HG03039 (cell line): ENCODE measurements around the gene NEU3.
"Not testable (repeated sequence)": the region's sequence is repeated elsewhere in the genome, so short reads cannot be mapped to it uniquely, and the experiment has no call there.

ENCODE experiments used
- ATAC-seq: cut with Tn5 transposase; IDR thresholded peaks from one replicate; pipeline ENCODE4 v1.9.1; 2021; ENCODE audit warnings: mild to moderate bottlenecking, moderate library complexity; ENCODE audit not compliant: unreplicated experiment

Gene NEU3

GRCh38 chr11:74984070-74984469, 4.7 kb upstream of the NEU3 start:
- ATAC-seq = no peak

DNA sequence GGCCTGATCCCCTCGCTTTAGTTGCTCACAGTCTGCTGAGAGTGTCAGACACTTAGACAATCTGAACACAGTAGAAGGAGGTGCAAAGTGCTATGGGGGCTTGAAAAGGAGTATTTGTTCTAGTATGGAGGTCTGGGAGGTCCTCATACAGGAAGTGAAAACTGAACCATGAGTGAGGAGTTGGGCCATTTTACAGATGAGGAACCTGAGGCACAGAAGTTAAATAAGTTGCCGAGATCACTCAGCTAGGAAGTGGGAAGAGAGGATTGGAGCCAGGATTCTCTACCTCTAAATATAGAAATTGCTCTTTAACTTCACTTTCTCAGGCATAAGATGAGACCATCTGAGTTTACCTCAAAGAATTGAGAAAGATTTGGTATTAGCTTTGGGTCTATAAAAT, 4.0 kb upstream of the NEU3 start:
- no peak for ATAC-seq

- ATAC-seq = no peak
Observed at GRCh38 chr11:74989260-74989638, 516 bp downstream of the NEU3 start.

DNA sequence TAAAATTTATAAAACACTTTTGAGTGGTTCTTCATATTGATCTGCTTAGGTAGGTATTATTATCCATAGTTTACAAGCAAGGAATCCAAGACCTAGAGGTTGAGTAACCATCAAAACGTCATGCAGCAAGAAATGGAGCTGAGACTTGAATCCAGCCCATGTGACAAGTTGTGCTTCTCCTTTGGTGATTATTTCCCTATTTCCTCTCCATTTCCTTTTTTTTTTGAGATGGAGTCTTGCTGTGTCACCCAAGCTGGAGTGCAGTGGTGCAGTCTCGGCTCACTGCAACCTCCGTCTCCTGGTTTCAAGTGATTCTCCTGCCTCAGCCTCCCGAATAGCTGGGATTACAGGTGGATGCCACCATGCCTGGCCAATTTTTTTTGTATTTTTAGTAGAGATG, 1.4 kb downstream of the NEU3 start:
- not testable (repeated sequence) for ATAC-seq

- no peak for ATAC-seq
Observed at GRCh38 chr11:74990941-74991340, 2.2 kb downstream of the NEU3 start.

DNA sequence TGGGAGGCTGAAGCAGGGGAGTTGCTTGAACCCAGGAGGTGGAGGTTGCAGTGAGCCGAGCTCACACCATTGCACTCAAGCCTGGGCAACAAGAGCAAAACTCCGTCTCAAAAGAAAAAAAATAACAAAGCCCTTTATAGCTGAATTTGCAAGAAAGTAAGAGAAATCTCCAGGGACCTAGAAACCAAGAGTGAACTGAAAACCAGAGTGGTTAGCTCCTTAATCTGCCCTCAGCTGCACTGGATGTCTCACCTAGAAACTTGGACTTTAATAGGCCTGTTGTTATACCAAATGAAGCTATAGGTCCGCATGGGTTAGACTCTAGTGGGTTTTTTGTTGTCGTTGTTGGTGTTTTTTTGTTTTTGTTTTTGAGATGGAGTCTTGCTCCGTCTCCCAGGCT, 4.1 kb downstream of the NEU3 start:
- no peak for ATAC-seq

DNA sequence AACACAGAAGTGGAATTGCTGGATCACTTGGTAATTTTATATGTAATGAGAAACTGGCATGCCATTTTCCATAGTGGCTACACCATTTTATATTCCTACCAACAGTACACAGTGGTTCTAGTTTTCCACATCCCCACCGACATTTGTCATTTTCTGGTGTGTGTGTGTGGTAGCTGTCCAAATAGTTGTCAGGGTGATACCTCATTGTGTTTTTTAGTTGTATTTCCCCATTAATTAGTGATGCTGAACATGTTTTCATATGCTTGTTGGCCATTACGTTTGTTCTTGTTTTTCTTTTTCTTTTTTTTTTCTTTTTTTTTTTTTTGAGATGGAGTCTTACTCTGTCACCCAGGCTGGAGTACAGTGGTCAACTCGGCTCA, 12.2 kb downstream of the NEU3 start:
- ATAC-seq = no peak

- ATAC-seq = no peak
Observed at GRCh38 chr11:75001686-75002085, 13.0 kb downstream of the NEU3 start.

DNA sequence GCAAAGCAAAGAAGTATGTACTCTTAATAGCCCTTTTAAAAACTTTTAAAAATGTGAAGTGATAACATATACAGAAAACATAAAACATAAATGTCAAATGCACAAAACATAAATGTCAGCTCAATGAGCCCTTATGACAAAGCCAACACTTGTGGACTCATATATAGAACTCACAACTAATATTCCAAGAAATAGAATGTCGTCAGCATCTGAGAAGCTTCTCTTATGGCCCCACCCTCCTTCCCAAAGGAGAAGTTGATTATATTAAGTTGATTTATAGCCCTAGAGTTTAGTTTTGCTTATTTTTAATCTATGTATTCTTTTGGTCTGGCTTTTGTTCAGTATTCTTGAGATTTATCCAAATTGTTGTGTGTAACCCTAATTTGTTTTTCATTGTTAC, 13.8 kb downstream of the NEU3 start:
- ATAC-seq = no peak

DNA sequence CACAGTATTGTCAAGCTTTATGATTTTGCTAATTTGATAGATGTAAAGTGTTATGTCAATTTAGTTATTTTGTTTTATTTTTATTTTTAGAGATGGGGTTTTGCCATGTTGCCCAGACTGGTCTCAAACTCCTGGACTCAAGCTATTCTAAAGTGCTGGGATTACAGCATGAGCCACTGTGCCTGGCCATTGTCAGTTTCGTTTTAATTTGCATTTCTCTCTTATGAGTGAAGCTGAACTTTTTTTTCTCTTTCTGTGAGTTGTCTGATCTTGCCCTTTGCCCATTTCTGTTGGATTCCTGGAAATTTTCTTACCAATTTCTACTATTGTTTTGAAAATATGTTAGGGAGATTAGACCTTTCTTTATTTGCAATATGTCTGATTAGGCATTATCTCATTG, 15.5 kb downstream of the NEU3 start:
- no peak for ATAC-seq

DNA sequence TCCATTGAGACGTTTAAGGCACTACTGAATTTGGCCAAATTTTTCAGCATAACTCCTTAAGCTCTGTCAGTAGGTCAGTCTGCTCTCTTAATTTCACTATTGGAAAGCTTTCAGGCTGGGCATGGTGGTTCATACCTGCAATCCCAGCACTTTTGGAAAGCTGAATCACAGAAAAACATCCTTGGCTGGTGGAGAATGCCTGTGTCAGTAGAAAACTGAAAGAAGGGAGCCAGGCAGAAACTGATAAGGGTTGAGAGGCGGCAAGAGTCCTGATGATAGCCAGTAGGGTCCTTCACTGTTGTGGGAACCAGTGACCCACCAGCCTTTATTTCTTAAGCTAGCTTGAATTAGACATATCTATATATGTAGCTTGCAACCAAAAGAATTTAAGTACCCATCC, 22.6 kb downstream of the NEU3 start:
- ATAC-seq = no peak

DNA sequence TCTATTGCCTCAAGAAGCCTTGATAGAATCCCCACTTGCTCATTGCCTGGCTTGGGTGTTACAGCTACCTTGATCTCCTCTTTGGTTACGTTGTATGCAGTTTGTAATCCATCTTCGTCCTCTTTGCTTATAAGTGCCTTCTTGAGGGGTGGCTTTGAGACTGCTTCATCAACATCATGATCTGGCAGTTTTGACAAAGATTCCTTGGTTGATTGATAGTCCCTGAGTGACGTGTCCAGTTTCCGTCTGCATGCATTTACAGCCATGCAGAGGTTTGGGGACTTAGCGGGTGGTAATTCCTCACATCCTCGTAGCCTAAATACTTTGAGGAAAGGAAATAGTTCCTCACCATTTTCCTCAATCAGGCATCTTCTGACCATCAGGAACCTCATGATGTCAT, 23.1 kb downstream of the NEU3 start:
- ATAC-seq = no peak

DNA sequence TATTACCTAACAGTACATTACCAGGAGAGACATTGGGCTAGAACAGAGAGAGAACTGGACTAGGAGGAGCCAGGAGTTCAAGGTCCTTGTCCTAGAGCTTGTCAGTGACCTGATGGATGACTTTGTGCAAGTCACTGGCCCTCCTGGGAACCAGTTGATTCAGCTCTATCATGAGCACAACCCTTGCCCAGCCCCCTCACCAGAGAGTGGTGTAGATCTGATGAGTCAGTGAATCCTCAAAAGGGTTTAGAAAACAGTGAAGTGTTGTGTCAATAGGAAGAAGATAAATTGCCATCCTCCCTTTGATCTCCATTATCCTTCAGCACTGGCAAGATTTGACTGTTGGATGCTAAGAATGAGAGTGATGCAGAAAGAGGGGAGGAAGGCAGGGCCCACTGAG, 24.3 kb downstream of the NEU3 start:
- ATAC-seq = no peak

DNA sequence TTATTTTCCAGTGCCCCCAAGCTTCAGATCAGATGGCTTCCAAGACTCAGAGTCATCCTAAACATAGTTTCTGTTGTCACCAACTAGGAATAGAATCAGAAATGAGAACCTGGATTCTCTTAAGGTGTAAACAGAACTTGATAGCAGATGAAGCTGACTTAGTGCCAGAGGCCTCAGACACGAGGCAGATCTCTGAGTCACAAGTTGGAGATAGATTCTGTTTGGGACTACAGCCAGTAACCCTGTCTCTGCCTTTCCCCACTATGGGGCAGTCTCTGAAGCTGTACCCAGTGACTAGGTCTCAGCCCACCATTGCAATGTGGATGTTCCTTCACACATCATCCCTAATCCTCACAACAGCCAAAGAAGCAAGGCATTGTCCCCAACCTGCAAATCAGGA, 25.4 kb downstream of the NEU3 start:
- ATAC-seq = no peak

- not testable (repeated sequence) for ATAC-seq
Observed at GRCh38 chr11:75019200-75019599, 30.5 kb downstream of the NEU3 start.

- not testable (repeated sequence) for ATAC-seq
Observed at GRCh38 chr11:75020328-75020727, 31.6 kb downstream of the NEU3 start.

- no peak for ATAC-seq
Observed at GRCh38 chr11:75022296-75022695, 33.6 kb downstream of the NEU3 start.

- no peak for ATAC-seq
Observed at GRCh38 chr11:75022759-75023396, 34.1 kb downstream of the NEU3 start.

- ATAC-seq = no peak
Observed at GRCh38 chr11:75023446-75024067, 34.8 kb downstream of the NEU3 start.

- ATAC-seq = no peak
Observed at GRCh38 chr11:75024068-75024449, 35.3 kb downstream of the NEU3 start.

- ATAC-seq = no peak
Observed at GRCh38 chr11:75024764-75025211, 36.1 kb downstream of the NEU3 start.

DNA sequence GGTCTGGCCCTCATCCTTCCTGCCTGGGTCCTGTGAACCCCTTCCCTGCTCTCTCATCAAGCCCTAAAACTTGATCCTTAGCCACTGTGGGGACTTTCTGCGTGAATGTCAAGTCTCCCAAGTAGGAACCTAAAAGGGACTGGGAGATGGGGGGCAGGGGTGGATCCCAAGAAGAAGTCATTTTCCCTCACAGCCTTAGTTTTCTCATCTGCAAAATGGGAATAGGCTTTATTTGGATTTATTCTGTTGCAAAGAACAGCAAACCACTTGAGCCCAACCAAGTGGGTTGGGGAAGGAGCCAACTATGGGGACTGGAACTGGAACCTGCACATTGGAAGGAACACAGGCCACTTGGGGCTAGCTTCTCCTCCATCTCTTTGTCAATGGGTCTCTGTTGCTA, 36.8 kb downstream of the NEU3 start:
- no peak for ATAC-seq

- ATAC-seq = no peak
Observed at GRCh38 chr11:75028321-75028720, 39.6 kb downstream of the NEU3 start.
